NB4 (cell line): ENCODE data around the gene TEKTIP1.

Source experiments
- DNase-seq: peaks from one replicate; pipeline ENCODE4 v3.0.0; 2010; ENCODE audit warnings: low read depth
- H3K4me3 ChIP-seq: one replicate; pipeline ENCODE4 v1.5.1; 2011; ENCODE audit warnings: mild to moderate bottlenecking, low read depth, low read length, moderate library complexity
- MYC ChIP-seq: IDR thresholded peaks from 2 replicates; pipeline ENCODE4 v1.6.1; 2011; ENCODE audit warnings: low read depth, low read length
- POLR2A ChIP-seq: IDR thresholded peaks from 2 replicates; pipeline ENCODE4 v1.6.1; 2011; ENCODE audit warnings: mild to moderate bottlenecking; ENCODE audit not compliant: insufficient read length; ENCODE audit errors: extremely low read depth
- TF ChIP-seq, protein P1 (sequence below): IDR thresholded peaks from one replicate; pipeline ENCODE4 v1.5.1; 2012; ENCODE audit warnings: low read depth, low read length
- TF ChIP-seq, protein P2 (sequence below): IDR thresholded peaks from 2 replicates; pipeline ENCODE4 v1.6.1; 2011; ENCODE audit warnings: low read depth, low read length

TEKTIP1 gene

DNA sequence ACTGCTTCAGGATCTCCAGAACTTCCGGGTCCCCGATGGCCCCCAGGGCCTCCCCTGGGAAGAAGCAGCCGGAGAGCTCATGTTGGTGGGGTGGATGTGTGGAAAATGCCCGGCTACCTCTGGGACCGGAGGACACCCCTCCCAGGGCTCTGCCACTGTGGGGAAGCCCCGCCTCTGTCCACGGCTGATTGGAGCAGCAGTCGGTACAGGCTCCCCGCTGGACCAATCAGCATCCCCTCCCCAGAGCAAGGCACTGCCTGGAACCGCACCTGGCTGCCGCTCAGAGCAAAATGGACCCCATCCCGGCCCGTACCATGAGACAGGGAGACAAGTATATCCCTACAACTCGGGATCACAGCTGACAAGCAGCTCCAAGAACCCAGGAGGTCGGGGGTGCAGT is 44.9 kb upstream of the TEKTIP1 start:
- no peak overlapping the region for H3K4me3 ChIP-seq
- no peak for DNase-seq

GRCh38 chr19:3494559-3494958 is 44.4 kb upstream of the TEKTIP1 start:
- H3K4me3 ChIP-seq, result no peak overlapping the region
- DNase-seq, result no peak
- TF ChIP-seq, protein P1, sequence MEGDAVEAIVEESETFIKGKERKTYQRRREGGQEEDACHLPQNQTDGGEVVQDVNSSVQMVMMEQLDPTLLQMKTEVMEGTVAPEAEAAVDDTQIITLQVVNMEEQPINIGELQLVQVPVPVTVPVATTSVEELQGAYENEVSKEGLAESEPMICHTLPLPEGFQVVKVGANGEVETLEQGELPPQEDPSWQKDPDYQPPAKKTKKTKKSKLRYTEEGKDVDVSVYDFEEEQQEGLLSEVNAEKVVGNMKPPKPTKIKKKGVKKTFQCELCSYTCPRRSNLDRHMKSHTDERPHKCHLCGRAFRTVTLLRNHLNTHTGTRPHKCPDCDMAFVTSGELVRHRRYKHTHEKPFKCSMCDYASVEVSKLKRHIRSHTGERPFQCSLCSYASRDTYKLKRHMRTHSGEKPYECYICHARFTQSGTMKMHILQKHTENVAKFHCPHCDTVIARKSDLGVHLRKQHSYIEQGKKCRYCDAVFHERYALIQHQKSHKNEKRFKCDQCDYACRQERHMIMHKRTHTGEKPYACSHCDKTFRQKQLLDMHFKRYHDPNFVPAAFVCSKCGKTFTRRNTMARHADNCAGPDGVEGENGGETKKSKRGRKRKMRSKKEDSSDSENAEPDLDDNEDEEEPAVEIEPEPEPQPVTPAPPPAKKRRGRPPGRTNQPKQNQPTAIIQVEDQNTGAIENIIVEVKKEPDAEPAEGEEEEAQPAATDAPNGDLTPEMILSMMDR, result no peak

More for the DNA sequence above, 44.9 kb upstream of the TEKTIP1 start:
- TF ChIP-seq, protein P2, sequence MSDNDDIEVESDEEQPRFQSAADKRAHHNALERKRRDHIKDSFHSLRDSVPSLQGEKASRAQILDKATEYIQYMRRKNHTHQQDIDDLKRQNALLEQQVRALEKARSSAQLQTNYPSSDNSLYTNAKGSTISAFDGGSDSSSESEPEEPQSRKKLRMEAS, result no peak
- TF ChIP-seq, protein P1, result no peak
- TF ChIP-seq POLR2A (no peak), MYC (no peak)

DNA sequence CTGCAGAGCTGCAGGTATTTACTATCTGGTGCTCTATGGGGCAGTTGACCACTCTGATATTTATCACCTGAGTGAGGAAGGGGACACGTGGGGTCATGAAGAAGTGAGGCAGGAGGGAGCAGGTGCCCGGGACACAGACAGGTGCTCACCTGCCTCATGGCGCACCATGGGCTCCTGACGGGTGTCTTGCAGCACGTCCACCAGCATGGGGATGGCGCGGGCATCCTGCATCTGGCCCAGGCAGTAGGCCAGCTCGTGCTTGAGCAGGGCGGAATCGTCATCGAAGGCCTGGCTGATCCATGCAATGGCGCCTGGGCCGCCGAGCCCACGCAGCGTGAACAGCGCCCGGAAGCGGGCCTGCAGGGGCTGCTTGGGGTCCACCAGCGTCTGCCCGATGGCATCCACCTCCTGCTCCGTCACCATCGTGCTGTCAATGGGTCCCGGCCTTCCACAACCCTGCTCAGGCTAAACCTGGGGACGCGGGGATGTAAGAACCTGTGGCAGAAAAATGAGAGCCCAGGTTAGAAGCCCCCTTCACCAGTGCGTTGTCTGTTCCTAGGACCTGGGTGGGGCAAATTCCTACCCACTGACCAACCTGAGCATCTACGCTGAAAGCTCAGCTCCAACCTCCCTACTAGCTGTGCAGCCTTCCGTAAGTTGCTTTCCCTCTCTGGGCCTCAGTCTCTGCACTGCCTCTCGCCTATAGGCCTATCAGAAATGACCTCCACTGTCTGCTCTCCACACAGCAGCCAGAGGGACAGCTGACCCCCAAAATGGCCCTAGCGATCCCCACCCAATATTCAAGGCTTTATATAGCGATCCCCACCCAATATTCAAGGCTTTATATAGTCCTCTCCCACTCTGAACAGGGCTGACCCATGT is 42.3 kb upstream of the TEKTIP1 start:
- TF ChIP-seq MYC (no peak), POLR2A (no peak)
- DNase-seq, result no peak
- no peak overlapping the region for H3K4me3 ChIP-seq

DNA sequence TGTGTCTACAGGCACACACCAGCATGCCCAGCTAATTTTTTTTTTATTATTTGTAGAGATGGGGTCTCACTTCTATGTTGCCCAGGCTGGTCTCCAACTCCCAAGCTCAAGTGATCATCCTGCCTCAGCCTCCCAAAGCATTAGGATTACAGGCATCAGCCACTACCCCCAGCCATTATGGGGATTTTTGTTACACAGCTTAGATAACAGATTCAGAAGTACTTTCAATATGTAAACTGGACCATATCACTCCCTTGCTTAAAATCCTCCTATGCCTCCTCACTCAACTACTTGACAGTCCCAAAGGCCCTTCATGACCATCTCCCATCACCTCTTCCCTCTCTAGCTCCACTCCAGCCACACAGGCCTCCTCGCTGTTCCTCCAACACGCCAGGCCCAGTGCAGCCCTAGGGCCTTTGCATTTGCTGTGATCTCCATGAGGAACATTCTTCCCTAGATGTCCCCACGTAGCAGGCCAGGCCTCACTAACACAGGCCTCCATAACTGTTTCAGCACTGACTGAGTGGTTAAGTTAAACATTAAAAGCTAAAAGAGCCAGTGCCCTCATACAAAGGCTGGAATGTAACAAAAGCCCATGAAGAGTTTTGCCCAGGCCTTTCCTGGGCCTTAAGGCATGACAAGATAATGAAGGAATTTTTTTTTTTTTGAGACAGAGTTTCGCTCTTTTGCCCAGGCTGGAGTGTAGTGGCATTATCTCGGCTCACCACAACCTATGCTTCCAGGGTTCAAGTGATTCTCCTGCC is 41.0 kb upstream of the TEKTIP1 start:
- no peak for DNase-seq
- no peak overlapping the region for H3K4me3 ChIP-seq
- TF ChIP-seq POLR2A, result no peak
- TF ChIP-seq, protein P1, result no peak
- TF ChIP-seq, protein P2, result no peak
- TF ChIP-seq MYC, result no peak

DNA sequence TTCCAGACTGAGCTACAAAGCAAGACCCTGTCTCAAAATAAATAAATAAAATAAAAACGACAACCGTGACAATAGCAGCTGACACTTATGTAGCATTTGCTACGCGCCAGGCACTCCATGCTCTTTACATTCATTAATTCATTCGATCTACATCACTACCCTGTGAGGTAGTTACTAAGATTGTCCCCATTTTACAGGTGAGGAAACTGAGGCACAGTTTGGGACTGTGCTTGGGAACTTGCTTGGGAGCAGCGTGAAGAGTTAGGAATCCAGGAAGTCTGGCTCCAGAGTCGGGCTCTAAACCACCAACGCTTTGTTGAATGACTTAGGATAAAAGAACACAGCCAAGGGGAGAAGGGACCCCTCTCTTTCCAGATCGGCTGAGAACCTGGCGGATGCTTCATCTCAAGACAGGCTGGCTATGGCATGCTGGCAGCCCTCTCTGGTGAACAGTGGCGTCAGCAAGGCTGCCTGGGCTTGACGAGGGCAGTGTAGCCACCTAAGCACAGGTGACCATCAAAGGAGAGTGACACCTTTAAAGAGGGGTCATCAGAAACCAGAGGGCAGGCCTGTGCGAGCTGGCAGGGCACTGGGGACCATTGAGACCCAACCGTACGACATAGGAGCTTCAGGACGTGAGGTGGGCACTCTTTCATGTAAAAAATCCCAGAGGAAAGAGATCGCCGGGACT is 39.1 kb upstream of the TEKTIP1 start:
- TF ChIP-seq MYC (no peak), POLR2A (no peak)
- TF ChIP-seq, protein P1, result no peak
- TF ChIP-seq, protein P2, result no peak
- peak overlapping the region; percentile 92 for H3K4me3 ChIP-seq
- no peak for DNase-seq

DNA sequence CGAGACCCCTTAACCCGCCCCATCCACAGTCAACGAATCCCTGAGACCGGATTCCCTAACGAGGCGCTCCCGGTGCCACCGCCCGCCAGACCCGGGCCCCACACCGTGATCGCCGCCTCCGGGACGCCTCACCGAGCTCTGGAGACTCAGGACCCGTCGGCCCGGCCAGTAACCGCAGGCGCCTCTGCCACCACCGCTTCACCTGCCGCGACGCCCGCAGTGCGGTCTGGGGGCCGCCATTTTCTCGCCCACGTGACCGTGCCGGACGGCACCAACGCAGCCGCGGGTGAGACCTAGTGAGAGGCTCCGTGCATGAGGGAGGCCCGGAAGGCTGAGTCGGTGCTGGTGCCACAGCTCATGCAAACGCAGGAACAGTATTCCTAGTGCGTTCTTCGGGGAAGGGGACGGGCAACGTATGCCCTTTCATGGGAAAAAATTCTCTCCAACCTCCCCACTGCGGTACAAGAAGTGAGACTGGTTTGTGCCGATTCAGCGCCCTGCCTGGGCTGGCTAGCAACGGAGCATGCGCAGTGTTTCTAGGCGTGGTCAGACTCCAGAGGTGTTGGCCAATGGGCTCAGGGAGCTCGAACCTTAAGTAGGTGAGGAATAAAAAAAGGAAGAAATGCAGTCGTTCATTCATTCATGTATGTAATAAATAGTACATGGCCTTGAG is 38.4 kb upstream of the TEKTIP1 start, which contains the start of gene DOHH:
Gene DOHH, minus strand, starts transcription at position 246 of the 673 bp plus-strand sequence. CDS start 3,860 bp downstream, outside the sequence.
- TF ChIP-seq, protein P1, result no peak
- TF ChIP-seq POLR2A, result peak; percentile 48
- TF ChIP-seq, protein P2, result peak; percentile 95
- peak; percentile 76 for TF ChIP-seq MYC
- DNase-seq, result peak; percentile 93
- peak within 1 kb of the TSS; percentile 92 for H3K4me3 ChIP-seq
